K562 treated with DMSO at 1 percent for 48 hours (cell line): ENCODE data around the gene PMIS2. TPM values are rescaled to one million over a fixed set of nuclear protein-coding genes. Genes with fewer than 3 reads are reported as not detected.

ENCODE experiments used
- total RNA-seq: library from RNA; unstranded; fragments of 300-600 nt; gene quantifications from 2 replicates; pipeline ENCODE4 v1.2.3, GENCODE V29; 2022; ENCODE audit warnings: low replicate concordance; ENCODE audit errors: extremely low read depth

PMIS2 gene
- not detected in 2 replicates for total RNA-seq

GRCh38 chr19:35585848-35586247 lies at the start of gene PMIS2:
Gene PMIS2, plus strand, starts transcription at chr19:35586173. Its CDS starts 87 bp downstream, at chr19:35586260.

GRCh38 chr19:35545001-35545854 lies 40.7 kb upstream of the PMIS2 start, which contains the start of gene TMEM147:
Gene TMEM147, plus strand, starts transcription at chr19:35545626. Its CDS starts 114 bp downstream, at chr19:35545740.

GRCh38 chr19:35563207-35563829 lies 22.7 kb upstream of the PMIS2 start, which contains the start of gene ATP4A:
Gene ATP4A, minus strand, starts transcription at chr19:35563658. Its CDS starts 29 bp downstream, at chr19:35563629.

DNA sequence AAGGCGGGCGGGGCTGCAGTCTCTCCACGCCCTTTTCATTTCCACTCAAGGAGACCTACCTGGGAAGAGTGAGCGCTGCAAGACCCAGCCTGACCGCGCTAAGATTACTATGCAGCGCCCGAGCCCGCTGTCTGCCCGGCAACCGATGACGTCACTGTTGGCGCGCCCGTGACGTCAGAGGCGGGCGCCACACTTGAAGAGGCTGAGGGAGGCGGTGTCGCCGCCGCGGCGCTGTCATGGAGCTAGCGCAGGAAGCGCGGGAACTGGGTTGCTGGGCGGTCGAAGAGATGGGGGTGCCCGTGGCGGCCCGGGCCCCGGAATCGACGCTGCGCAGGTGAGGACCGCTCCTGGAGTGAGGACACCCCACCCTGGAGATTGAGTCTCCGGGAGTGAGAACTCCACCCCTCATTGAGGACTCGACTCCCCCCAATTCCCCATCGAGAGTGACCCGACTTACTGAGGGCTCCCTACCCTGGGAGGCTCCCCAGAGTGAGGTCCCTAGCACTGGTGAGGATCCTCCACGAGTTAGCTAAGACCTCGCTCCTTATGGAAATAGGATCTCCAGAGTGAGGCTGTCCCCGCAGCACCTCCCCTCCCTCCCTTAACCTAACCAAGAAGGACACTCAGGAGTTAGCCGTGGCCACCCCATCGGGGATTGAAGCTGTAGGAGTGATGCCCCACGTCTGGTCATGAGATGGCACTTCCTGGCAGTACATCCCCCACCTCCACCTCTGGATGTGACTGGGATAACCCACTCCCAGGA lies 26.8 kb downstream of the PMIS2 start, which contains the start of gene HAUS5:
TSS of gene HAUS5 (plus strand) at position 177 of the 763 bp plus-strand sequence. CDS start at position 237, 60 bp downstream.

GRCh38 chr19:35628565-35629331 lies 42.8 kb downstream of the PMIS2 start, which contains the start of gene RBM42:
Gene RBM42, plus strand, starts transcription at chr19:35629036. Its CDS starts 118 bp downstream, at chr19:35629154.

Other genes with a start within 250 kb of the PMIS2 start
- not detected in 2 replicates for gene FFAR1, start 238.3 kb upstream of the PMIS2 start, total RNA-seq
- not detected in 2 replicates for gene FFAR3, start 227.7 kb upstream of the PMIS2 start, total RNA-seq
- gene GPR42, start 215.1 kb upstream of the PMIS2 start, total RNA-seq = not detected in 2 replicates
- not detected in 2 replicates for gene FFAR2, start 137.9 kb upstream of the PMIS2 start, total RNA-seq
- gene KRTDAP, start 95.7 kb upstream of the PMIS2 start, total RNA-seq = not detected in 2 replicates
- not detected in 2 replicates for gene DMKN, start 72.5 kb upstream of the PMIS2 start, total RNA-seq
- gene SBSN, start 57.9 kb upstream of the PMIS2 start, total RNA-seq = not detected in 2 replicates
- not detected in 2 replicates for gene GAPDHS, start 52.7 kb upstream of the PMIS2 start, total RNA-seq
- gene TMEM147, start 40.5 kb upstream of the PMIS2 start, total RNA-seq = not detected in 2 replicates
- not detected in 2 replicates for gene ATP4A, start 22.5 kb upstream of the PMIS2 start, total RNA-seq
- not detected in 2 replicates for gene HAUS5, start 26.6 kb downstream of the PMIS2 start, total RNA-seq
- not detected in 2 replicates for gene RBM42, start 42.9 kb downstream of the PMIS2 start, total RNA-seq
- not detected in 2 replicates for gene ETV2, start 55.6 kb downstream of the PMIS2 start, total RNA-seq
- gene COX6B1, start 62.1 kb downstream of the PMIS2 start, total RNA-seq = not detected in 2 replicates
- gene UPK1A, start 80.3 kb downstream of the PMIS2 start, total RNA-seq = not detected in 2 replicates
- gene ZBTB32, start 118.4 kb downstream of the PMIS2 start, total RNA-seq = not detected in 2 replicates
- gene KMT2B, start 131.8 kb downstream of the PMIS2 start, total RNA-seq = 67.8 TPM in 1 of 2 replicates, not detected in the other
- not detected in 2 replicates for gene IGFLR1, start 156.3 kb downstream of the PMIS2 start, total RNA-seq
- not detected in 2 replicates for gene U2AF1L4, start 159.2 kb downstream of the PMIS2 start, total RNA-seq
- gene PSENEN, start 159.5 kb downstream of the PMIS2 start, total RNA-seq = not detected in 2 replicates
- not detected in 2 replicates for gene LIN37, start 162.4 kb downstream of the PMIS2 start, total RNA-seq
- gene HSPB6, start 170.9 kb downstream of the PMIS2 start, total RNA-seq = not detected in 2 replicates
- gene PROSER3, start 172.0 kb downstream of the PMIS2 start, total RNA-seq = not detected in 2 replicates
- gene ARHGAP33, start 189.4 kb downstream of the PMIS2 start, total RNA-seq = not detected in 2 replicates
- gene PRODH2, start 226.7 kb downstream of the PMIS2 start, total RNA-seq = not detected in 2 replicates